Lower lobe of right lung (tissue), 2 donors: ENCODE results near the gene DAGLA. TPM values are rescaled to one million over a fixed set of nuclear protein-coding genes. Genes with fewer than 3 reads are reported as not detected.
A peak's percentile ranks its signal among the peaks of the same experiment; 100 is the strongest.
"Not testable (repeated sequence)": the region's sequence is repeated elsewhere in the genome, so short reads cannot be mapped to it uniquely, and the experiment has no call there.

Source experiments
- ATAC-seq, 2 donors: fragments of 200-7000 bp; cut with Tn5 transposase; one replicate each; pipeline ENCODE4 v1.9.1; 2020 to 2022; ENCODE audit warnings: mild to moderate bottlenecking in 2 of 2, moderate library complexity in 2 of 2
- DNase-seq: peaks from one replicate; pipeline ENCODE4 v3.0.0-alpha.2; 2020
- H3K27ac ChIP-seq: fragments of 200-600 bp; one replicate; pipeline ENCODE4 v1.8.0; 2022
- H3K27me3 ChIP-seq: fragments of 200-600 bp; one replicate; pipeline ENCODE4 v1.8.0; 2022; ENCODE audit warnings: low read depth
- H3K36me3 ChIP-seq: fragments of 200-600 bp; one replicate; pipeline ENCODE4 v1.8.0; 2022; ENCODE audit warnings: mild to moderate bottlenecking
- H3K4me1 ChIP-seq: fragments of 200-600 bp; one replicate; pipeline ENCODE4 v1.8.0; 2022
- H3K4me3 ChIP-seq: fragments of 200-600 bp; one replicate; pipeline ENCODE4 v1.8.0; 2022; ENCODE audit warnings: mild to moderate bottlenecking
- H3K9me3 ChIP-seq: fragments of 200-600 bp; one replicate; pipeline ENCODE4 v1.8.0; 2022
- CTCF ChIP-seq: fragments of 200-600 bp; IDR thresholded peaks from one replicate; pipeline ENCODE4 v1.8.0; 2022; ENCODE audit warnings: antibody characterized with exemption, mild to moderate bottlenecking
- intact Hi-C: fragments of 100-400 bp; cut with DNase I; formaldehyde crosslinking; loops from one replicate; pipeline ENCODE4 v1.11.0; 2022
- total RNA-seq: library from RNA; stranded (reverse); fragmentation: NEBNext Ultra II Directional; extraction: Animal tissue kit (Norgen Biotek cat#: 25700); gene quantifications from one replicate; pipeline ENCODE4 v1.2.1, GENCODE V29; 2021
- donor health status: DM: no; HTN: yes; CAD: no; lungs with severe emphysema.

The DAGLA gene
- total RNA-seq, 1 donor from 2014 or later: 7.1 TPM

GRCh38 chr11:61657566-61658290 lies 22.5 kb upstream of the DAGLA start:
- Histone ChIP-seq H3K27me3 (no peaks in the 10 kb centered on the region), H3K27ac (no peak overlapping the region), H3K4me1 (peaks cover 9% of the 10 kb centered on the region), H3K9me3 (no peaks in the 10 kb centered on the region), H3K4me3 (no peak overlapping the region), H3K36me3 (no peaks in the 10 kb centered on the region)
- TF ChIP-seq CTCF: no peak
- intact Hi-C loops: no loop called here
- DNase-seq: no peak
- no peak for ATAC-seq

GRCh38 chr11:61659413-61660196 lies 20.6 kb upstream of the DAGLA start:
- Histone ChIP-seq H3K4me3 (no peak overlapping the region), H3K9me3 (no peaks in the 10 kb centered on the region), H3K27me3 (no peaks in the 10 kb centered on the region), H3K4me1 (peaks cover under 1% of the 10 kb centered on the region), H3K36me3 (no peaks in the 10 kb centered on the region), H3K27ac (no peak overlapping the region)
- intact Hi-C loops: no loop called here
- ATAC-seq (no peak), DNase-seq (no peak)
- no peak for TF ChIP-seq CTCF

GRCh38 chr11:61660997-61661396 lies 19.2 kb upstream of the DAGLA start:
- ATAC-seq, H3K27ac ChIP-seq, DNase-seq, H3K9me3 ChIP-seq, H3K36me3 ChIP-seq, intact Hi-C loops, H3K27me3 ChIP-seq, H3K4me1 ChIP-seq, H3K4me3 ChIP-seq: not testable (repeated sequence)

GRCh38 chr11:61666684-61667297 lies 13.4 kb upstream of the DAGLA start:
- no peak overlapping the region for H3K27ac ChIP-seq
- no peaks in the 10 kb centered on the region for H3K27me3 ChIP-seq
- DNase-seq: no peak
- intact Hi-C loops: no loop called here
- no peak for TF ChIP-seq CTCF
- no peak for ATAC-seq
- no peak overlapping the region for H3K4me3 ChIP-seq
- H3K36me3 ChIP-seq: no peaks in the 10 kb centered on the region
- H3K4me1 ChIP-seq: no peaks in the 10 kb centered on the region
- H3K9me3 ChIP-seq: no peaks in the 10 kb centered on the region

- H3K4me3 ChIP-seq: no peak overlapping the region
- H3K36me3 ChIP-seq: no peaks in the 10 kb centered on the region
- DNase-seq (no peak), ATAC-seq (peak in 1 of 2 donors; percentile 14)
- no peaks in the 10 kb centered on the region for H3K4me1 ChIP-seq
- no peaks in the 10 kb centered on the region for H3K27me3 ChIP-seq
- no peak for TF ChIP-seq CTCF
- intact Hi-C loops: no loop called here
- no peak overlapping the region for H3K27ac ChIP-seq
- H3K9me3 ChIP-seq: no peaks in the 10 kb centered on the region
These were observed 12.4 kb upstream of the DAGLA start for GRCh38 chr11:61667684-61668305.
